ENCODE measurements around the gene BMP3.

GRCh38 chr4:81038636-81039350 is 8.3 kb downstream of the BMP3 start:
- TF ChIP-seq ZBTB33 (IDR thresholded peaks at IDR 0.05) (no peak), TAF1 (conservative IDR thresholded peaks at IDR 0.05) (no peak), CTCF (IDR thresholded peaks at IDR 0.05; ENCODE audit: low read depth, low read length, missing input control) (no peak), GABPA (IDR thresholded peaks at IDR 0.05 in 1 of 2, conservative IDR thresholded peaks at IDR 0.05 in 1 of 2) (no peak)
